HCT116 (cell line): ENCODE results near the gene PRKCA. TPM values are rescaled to one million over a fixed set of nuclear protein-coding genes. Genes with fewer than 3 reads are reported as not detected.

ENCODE experiments used
- ATAC-seq: fragments of 200-7000 bp; cut with Tn5 transposase; 2 replicates; pipeline ENCODE4 v1.9.1; 2020; ENCODE audit warnings: mild to moderate bottlenecking, moderate library complexity
- BruUV-seq: library from RNA; stranded (reverse); fragments of 400-500 nt; replicated peaks from 2 replicates; lab custom pipeline; 2021; lab: Mats Ljungman, UMichigan
- CTCF ChIA-PET: fragments of 300-600 bp; sonication (Branson Sonifier 250); formaldehyde crosslinking; loops from one replicate; lab custom pipeline; 2021; ENCODE audit warnings: antibody characterized with exemption; lab: Charles Lee
- POLR2A ChIA-PET: fragments of 300-600, 350-600 bp; sonication (Branson Sonifier 250); formaldehyde crosslinking; loops from one replicate; lab custom pipeline; 2021; ENCODE audit warnings: antibody characterized with exemption; lab: Charles Lee
- RAD21 ChIA-PET, 2 experiments: fragments of 300-600 bp; sonication (Branson Sonifier 250); formaldehyde crosslinking; loops; one replicate each; lab custom pipeline; 2023; ENCODE audit warnings: low total read pairs in 2 of 2; ENCODE audit not compliant: uncharacterized antibody in 2 of 2, unreplicated experiment in 2 of 2, low non-redundant PET in 1 of 2; lab: Charles Lee
- DNase-seq: peaks from one replicate; pipeline ENCODE4 v3.0.0-alpha.2; 2010; ENCODE audit warnings: low read depth, low spot score
- H2AFZ ChIP-seq: fragments of 200-600 bp; shearing (Covaris generic), sonication (generic); 2 replicates; pipeline ENCODE4 v1.6.1; 2017; ENCODE audit warnings: low read depth, mixed run types, mixed read lengths, antibody characterized with exemption, low read length; ENCODE audit not compliant: poor library complexity, severe bottlenecking
- H3K27ac ChIP-seq: 2 replicates; pipeline ENCODE4 v1.5.1; 2012; ENCODE audit warnings: low read depth, low read length
- H3K27me3 ChIP-seq: fragments of 200-600 bp; sonication (generic); 2 replicates; pipeline ENCODE4 v1.6.1; 2016; ENCODE audit warnings: mixed run types, low read length, mixed read lengths; ENCODE audit not compliant: insufficient read depth
- H3K36me3 ChIP-seq, 2 experiments: fragments of 200-500 bp in 1 of 2; fragments of 200-600 bp in 1 of 2; sonication (Bioruptor generic) in 1 of 2; sonication (generic) in 1 of 2; 2 replicates each; pipeline versions ENCODE4 v1.5.1 to v1.6.1; 2014 to 2016; ENCODE audit warnings: low read length in 2 of 2, inconsistent platforms in 1 of 2, mixed read lengths in 1 of 2, mixed run types in 1 of 2; ENCODE audit not compliant: insufficient read depth in 2 of 2, control insufficient read depth in 1 of 2
- H3K4me1 ChIP-seq, 2 experiments: fragments of 200-600 bp in 1 of 2; sonication (generic) in 1 of 2; 2 replicates each; pipeline versions ENCODE4 v1.5.1 to v1.6.1; 2012 to 2017; ENCODE audit warnings: low read length in 2 of 2, inconsistent platforms in 1 of 2, mild to moderate bottlenecking in 1 of 2, mixed read lengths in 1 of 2, mixed run types in 1 of 2, moderate library complexity in 1 of 2; ENCODE audit not compliant: insufficient read depth in 2 of 2, control insufficient read depth in 1 of 2
- H3K4me2 ChIP-seq: fragments of 200-600 bp; sonication (generic); 2 replicates; pipeline ENCODE4 v1.6.1; 2017; ENCODE audit warnings: mixed run types, low read length, mixed read lengths
- H3K4me3 ChIP-seq, 2 experiments: fragments of 200-600 bp in 1 of 2; sonication (generic) in 1 of 2; replicated peaks in 1 of 2; 2 replicates each; pipeline ENCODE4 v1.5.1; 2011 to 2016; ENCODE audit warnings: low read length in 2 of 2, control low read depth in 1 of 2, low read depth in 1 of 2, mild to moderate bottlenecking in 1 of 2, mixed read lengths in 1 of 2, mixed run types in 1 of 2
- H3K79me2 ChIP-seq: fragments of 200-600 bp; sonication (generic); 2 replicates; pipeline ENCODE4 v1.6.1; 2017; ENCODE audit warnings: mild to moderate bottlenecking, mixed run types, low read length, moderate library complexity, mixed read lengths; ENCODE audit not compliant: insufficient read depth
- H3K9ac ChIP-seq: fragments of 200-600 bp; sonication (generic); 2 replicates; pipeline ENCODE4 v1.6.1; 2016; ENCODE audit warnings: low read length, mixed read lengths
- H3K9me2 ChIP-seq: fragments of 200-600 bp; sonication (generic), shearing (Covaris generic); 2 replicates; pipeline ENCODE4 v1.6.1; 2017; ENCODE audit warnings: mixed run types, mild to moderate bottlenecking, moderate library complexity; ENCODE audit not compliant: insufficient read depth
- H3K9me3 ChIP-seq, 2 experiments: fragments of 200-500 bp in 1 of 2; fragments of 200-600 bp in 1 of 2; sonication (Bioruptor generic) in 1 of 2; sonication (generic) in 1 of 2; 2 replicates each; pipeline ENCODE4 v1.6.1; 2014 to 2017; ENCODE audit warnings: low read length in 2 of 2, mixed read lengths in 2 of 2, inconsistent platforms in 1 of 2, low read depth in 1 of 2, mild to moderate bottlenecking in 1 of 2, mixed run types in 1 of 2, moderate library complexity in 1 of 2; ENCODE audit not compliant: control insufficient read depth in 1 of 2, insufficient read depth in 1 of 2
- H4K20me1 ChIP-seq: fragments of 200-600 bp; sonication (generic), shearing (Covaris generic); 2 replicates; pipeline ENCODE4 v1.6.1; 2017; ENCODE audit warnings: mixed run types, mild to moderate bottlenecking, moderate library complexity; ENCODE audit not compliant: insufficient read depth
- FOSL1 ChIP-seq: IDR thresholded peaks from 2 replicates; pipeline ENCODE4 v1.6.1; 2012; ENCODE audit warnings: low read depth
- JUND ChIP-seq: IDR thresholded peaks from 2 replicates; pipeline ENCODE4 v1.6.1; 2012
- MAX ChIP-seq: IDR thresholded peaks from 2 replicates; pipeline ENCODE4 v1.6.1; 2012
- YY1 ChIP-seq: IDR thresholded peaks from 2 replicates; pipeline ENCODE4 v1.6.1; 2011; ENCODE audit warnings: low read length, low read depth, moderate library complexity, mild to moderate bottlenecking; ENCODE audit not compliant: insufficient replicate concordance; ENCODE audit errors: extremely low read depth
- intact Hi-C: fragments of 100-400 bp; cut with micrococcal nuclease; formaldehyde crosslinking; loops from 2 replicates; pipeline ENCODE4 v1.10.0; 2022
- total RNA-seq: library from RNA; stranded (reverse); gene quantifications from one replicate; pipeline ENCODE4 v1.2.1, GENCODE V29; 2021; ENCODE audit not compliant: unreplicated experiment

The PRKCA gene
- total RNA-seq, 1 experiment from 2014 or later, result 18.8 TPM

GRCh38 chr17:66540131-66540781 lies 237.8 kb downstream of the PRKCA start:
- Histone ChIP-seq H3K4me3 (no peak overlapping the region), H3K4me1 (peaks cover 9 to 10% of the 10 kb centered on the region in 2 experiments), H3K9me3 (peaks cover 0 to under 1% of the 10 kb centered on the region in 2 experiments; a peak in 1 of 4 replicates), H3K9ac (no peak overlapping the region), H3K27ac (no peak overlapping the region), H3K9me2 (no peaks in the 10 kb centered on the region), H4K20me1 (no peaks in the 10 kb centered on the region)
- TF ChIP-seq YY1 (no peak), JUND (no peak)
- TF ChIP-seq, all 23 proteins: peak for 0
- H2AFZ ChIP-seq, result no peak overlapping the region
- ChIA-PET POLR2A (no interaction called here), RAD21 (interaction anchor here in 1 of 2 experiments (0.5 kb wide), 1 partner anchor 11 kb away, joined by 3 read pairs; no protein-coding TSS in a partner anchor), CTCF (no interaction called here)
- H3K27me3 ChIP-seq, result no peaks in the 10 kb centered on the region
- intact Hi-C loops, result no loop called here
- no TSS peak for BruUV-seq
- no peaks in the 10 kb centered on the region for H3K36me3 ChIP-seq
- no peak overlapping the region for H3K4me2 ChIP-seq
- ATAC-seq (no peak), DNase-seq (no peak)
- no peaks in the 10 kb centered on the region for H3K79me2 ChIP-seq

GRCh38 chr17:66541461-66542128 lies 239.2 kb downstream of the PRKCA start:
- no peak for ATAC-seq
- TF ChIP-seq MAX (0 out of 2 replicates have a peak, but pooled peaks have one; percentile 7), FOSL1 (no peak)
- TF ChIP-seq, all 23 proteins: peak for 1
- no peaks in the 10 kb centered on the region for H4K20me1 ChIP-seq
- H2AFZ ChIP-seq, result no peak overlapping the region
- H3K79me2 ChIP-seq, result no peaks in the 10 kb centered on the region
- POLR2A ChIA-PET, result no interaction called here
- H3K4me3 ChIP-seq, result no peak overlapping the region
- H3K27ac ChIP-seq, result no peak overlapping the region
- no TSS peak for BruUV-seq
- no peaks in the 10 kb centered on the region for H3K27me3 ChIP-seq
- peaks cover 0 to 8% of the 10 kb centered on the region in 2 experiments; a peak in 1 of 4 replicates for H3K9me3 ChIP-seq
- intact Hi-C loops, result no loop called here
- DNase-seq, result no peak
- H3K9ac ChIP-seq, result no peak overlapping the region
- CTCF ChIA-PET, result no interaction called here
- no peak overlapping the region for H3K4me2 ChIP-seq
- peaks cover 9 to 10% of the 10 kb centered on the region in 2 experiments for H3K4me1 ChIP-seq
- RAD21 ChIA-PET, result no interaction called here
- H3K9me2 ChIP-seq, result no peaks in the 10 kb centered on the region
- H3K36me3 ChIP-seq, result no peaks in the 10 kb centered on the region
